Putamen (tissue), 1 donor: Measurements from ENCODE around the gene RMND5A.
A peak's percentile ranks its signal among the peaks of the same experiment; 100 is the strongest.
"Not testable (repeated sequence)": the region's sequence is repeated elsewhere in the genome, so short reads cannot be mapped to it uniquely, and the experiment has no call there.

Source experiments
- DNase-seq: peaks from one replicate; pipeline ENCODE4 v3.0.0-alpha.2; 2016; ENCODE audit warnings: low spot score

The RMND5A gene

DNA sequence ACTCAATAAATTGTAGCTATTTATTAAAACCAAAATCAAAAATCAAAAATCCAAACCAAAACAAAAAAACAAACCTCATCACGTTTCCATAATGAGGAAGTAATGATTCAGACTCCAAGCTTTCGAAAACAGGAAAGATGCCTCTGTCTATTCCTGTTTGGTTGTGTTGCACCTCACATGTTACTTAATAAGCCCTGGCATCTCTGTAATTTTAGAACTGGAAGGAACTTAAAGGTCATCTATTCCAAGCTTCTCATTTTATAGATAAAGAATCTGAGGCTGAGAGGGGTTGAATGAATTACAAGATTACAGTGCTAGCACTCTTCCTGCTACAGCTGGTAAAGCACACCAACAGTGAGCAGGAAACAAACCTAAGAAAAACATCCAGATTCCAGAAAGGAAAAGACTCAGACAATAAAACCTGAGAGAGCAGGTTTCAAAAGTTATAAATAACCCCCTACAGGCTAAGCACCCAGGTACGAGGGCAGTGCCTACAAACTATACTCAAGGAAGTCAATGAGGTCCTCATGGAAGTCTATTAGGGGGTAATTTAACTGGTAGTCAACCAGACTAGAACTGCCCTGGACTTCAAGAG lies 5.4 kb upstream of the RMND5A start:
- DNase-seq = not testable (repeated sequence)

DNA sequence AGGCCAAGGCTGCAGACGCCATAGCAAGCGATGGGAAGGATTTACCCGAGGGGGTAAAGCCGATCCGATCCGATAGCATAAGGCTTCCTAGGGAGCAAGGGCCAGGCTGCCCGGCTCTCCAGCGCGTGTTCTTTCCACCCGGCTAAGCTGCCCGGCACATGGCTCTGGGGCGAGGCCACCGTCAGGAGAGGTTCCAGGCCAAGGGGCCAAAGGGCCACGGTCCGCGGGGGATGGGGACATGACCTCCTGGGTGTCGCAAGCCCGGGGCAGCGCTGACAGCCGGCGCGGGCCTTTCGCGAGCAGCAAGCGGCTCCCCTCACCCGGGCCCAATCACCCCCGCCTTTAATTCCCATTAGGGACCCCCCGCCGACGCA lies 841 bp upstream of the RMND5A start:
- not testable (repeated sequence) for DNase-seq

DNA sequence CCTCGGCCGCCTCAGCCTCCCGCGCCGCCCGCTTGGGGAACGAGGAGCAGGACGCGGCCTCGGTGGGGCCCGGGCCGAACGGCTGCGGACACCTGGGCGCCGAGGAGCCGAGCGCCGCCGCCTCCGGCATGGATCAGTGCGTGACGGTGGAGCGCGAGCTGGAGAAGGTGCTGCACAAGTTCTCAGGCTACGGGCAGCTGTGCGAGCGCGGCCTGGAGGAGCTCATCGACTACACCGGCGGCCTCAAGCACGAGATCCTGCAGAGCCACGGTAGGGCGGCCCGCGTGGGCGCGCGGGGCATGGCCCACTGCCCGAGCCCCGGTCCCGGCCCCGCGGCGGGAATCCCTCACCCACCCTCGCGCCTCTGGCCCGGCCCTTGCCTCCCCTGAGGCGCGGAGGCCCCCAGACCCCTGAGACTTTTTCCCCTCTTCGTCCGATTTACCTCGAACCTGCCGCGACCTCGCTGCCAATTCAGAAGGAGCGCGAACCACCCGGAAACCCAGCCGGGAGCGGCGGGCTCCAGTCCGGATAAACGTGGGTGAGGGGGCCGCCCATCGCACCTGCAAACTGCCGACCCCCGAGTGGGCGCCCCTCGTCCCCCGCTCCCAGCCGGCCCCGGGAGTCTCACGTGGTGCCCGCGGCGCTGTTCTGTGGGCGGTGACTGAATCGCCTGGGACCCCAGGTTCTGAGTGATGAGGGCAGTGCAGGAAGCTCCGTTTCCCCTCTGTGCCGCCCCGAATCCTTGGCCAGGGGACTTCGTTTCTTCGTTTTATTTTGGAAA lies 639 bp downstream of the RMND5A start:
- DNase-seq = peak; percentile 17

DNA sequence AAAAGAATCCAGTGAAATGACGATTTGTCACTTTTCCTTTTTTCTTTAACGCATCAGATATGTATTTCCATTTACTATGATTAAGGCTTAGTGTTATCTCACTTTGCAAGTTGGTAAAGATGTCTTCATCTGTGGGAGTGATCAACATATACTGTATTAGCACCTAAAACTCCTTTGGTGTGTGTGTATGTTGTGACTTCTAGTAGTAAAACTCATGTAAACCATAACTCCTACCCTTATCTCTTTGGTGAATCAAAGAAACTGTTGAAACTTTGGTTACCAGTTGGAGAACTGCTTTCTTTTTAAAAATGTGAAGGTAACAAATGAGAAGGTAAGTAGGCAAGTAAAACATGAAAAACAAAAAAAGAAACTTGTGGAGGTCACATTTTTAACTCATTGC lies 5.6 kb downstream of the RMND5A start:
- DNase-seq = not testable (repeated sequence)

GRCh38 chr2:86732040-86732525 lies 12.0 kb downstream of the RMND5A start:
- not testable (repeated sequence) for DNase-seq

GRCh38 chr2:86732837-86733236 lies 12.7 kb downstream of the RMND5A start:
- DNase-seq = not testable (repeated sequence)

- not testable (repeated sequence) for DNase-seq
Observed at GRCh38 chr2:86733528-86733927, 13.4 kb downstream of the RMND5A start.

GRCh38 chr2:86734896-86735295 lies 14.8 kb downstream of the RMND5A start:
- DNase-seq = not testable (repeated sequence)

GRCh38 chr2:86739485-86739884 lies 19.4 kb downstream of the RMND5A start:
- DNase-seq = not testable (repeated sequence)

- not testable (repeated sequence) for DNase-seq
Observed at GRCh38 chr2:86739889-86740288, 19.8 kb downstream of the RMND5A start.

DNA sequence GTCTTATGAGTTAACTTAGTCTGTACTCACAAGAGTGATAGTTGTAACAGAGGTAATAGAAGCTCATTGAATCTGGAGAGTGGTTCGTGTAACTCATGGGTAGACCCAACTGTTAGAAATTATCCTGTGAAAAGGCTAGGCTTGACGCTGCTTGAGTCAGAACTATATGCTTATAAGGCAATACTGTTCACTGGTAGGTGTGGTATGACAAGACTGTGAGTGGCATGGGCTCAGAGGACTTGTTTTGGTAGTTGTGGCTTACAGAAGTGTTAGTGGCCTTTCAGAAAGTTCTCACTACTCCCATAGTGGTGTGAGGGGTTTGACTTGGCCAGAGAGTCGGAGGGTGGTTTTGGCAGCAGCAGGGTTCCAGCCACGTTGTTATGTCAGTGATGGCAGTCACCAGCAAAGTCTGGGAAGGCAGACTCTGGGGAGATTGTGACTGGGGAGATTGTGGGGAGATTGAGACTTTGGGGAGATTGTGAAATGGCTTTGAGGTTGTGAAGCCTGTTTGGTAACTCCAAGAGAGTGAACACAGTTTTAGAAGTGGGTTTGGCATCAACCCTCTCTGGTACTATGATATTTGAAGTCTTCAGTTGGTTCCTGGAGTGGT lies 21.9 kb downstream of the RMND5A start:
- DNase-seq = not testable (repeated sequence)

GRCh38 chr2:86744152-86744551 lies 24.1 kb downstream of the RMND5A start:
- no peak for DNase-seq

DNA sequence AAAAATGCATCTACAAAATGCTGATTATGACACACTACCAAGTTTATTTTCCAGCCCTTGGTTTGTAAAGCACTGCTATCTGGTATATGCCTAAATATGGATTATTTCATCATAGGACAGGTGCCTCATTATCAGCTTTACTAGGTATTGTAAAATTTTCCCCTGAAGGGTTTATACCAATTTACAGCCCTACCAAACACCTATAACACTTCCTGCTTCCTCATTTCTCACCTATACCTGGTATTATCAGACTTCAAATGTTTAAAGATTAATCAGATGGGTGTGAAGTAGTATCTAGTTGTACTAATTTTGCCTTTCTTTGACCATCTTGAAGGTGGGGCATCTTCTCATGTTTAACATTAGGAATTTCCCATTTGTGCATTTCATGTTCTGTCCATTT lies 26.8 kb downstream of the RMND5A start:
- no peak for DNase-seq

DNA sequence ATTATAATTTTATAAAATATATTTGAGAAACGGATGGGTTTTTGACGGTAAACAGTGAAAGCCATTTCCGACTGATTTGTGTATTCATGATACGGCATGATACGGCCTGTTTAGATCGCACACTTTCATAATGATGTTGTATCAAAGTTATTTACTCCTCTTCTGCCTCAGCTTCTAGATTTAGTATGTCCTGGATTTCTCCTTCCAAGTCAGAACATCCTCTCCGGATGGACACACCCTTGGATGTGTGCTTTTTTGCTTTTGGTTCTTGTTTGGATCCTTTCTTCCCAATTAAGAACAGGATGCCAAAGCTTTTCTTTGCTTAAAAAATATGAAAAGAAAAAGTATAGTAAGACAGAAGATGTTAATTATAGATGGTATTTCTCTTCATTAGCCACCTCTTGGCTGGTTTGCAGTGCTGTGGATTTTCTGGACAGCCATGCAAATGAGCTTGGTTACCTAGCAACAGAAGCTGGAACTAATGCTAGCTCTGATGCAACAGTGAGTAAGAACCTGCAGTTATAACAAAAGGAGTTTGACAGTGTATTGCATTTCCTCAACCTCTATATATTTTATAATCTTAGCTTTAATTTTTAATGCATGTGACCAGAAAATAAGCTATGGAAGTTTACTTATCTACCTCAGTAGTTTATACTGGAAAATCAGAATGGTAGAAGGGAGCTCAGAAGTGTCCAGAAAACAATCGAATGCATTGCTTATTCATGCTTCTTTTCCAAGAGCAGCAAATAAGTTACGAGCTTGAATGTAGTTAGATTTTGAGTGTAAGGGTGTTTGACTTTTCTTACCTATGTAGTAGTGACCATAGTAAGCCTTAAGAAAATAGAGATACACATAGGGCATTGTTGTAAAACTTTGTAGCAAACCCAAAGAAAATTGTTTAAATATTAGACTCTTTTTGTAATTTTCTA lies 27.9 kb downstream of the RMND5A start:
- DNase-seq = peak; percentile 66

DNA sequence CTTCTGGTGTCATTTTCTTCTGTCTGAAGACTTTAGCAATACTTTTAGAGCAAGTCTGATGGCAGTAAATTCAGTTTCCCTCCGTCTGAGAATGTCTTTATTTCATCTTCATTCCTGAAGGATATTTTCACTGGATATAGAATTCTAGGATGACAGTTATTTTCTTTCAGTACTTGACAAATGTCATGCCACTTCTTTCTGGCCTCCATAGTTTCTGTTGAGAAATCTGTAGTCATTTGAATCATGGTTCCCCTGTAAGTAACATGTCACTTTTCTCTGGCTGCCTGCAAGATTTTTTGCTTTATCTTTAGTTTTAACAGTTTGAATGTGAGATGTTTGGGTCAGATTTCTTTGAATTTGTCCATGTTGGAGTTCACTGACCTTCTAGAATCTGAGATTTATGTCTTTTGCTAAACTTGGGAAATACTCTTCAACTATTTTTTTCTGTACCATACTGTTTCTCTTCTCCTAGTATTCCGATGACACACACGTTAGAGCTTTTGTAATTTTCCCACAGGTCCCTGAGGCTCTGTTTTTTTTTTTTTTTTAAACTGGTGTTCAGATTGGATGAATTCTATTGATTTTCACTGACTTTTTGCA lies 30.2 kb downstream of the RMND5A start:
- no peak for DNase-seq

GRCh38 chr2:86751778-86752177 lies 31.7 kb downstream of the RMND5A start:
- DNase-seq = no peak

DNA sequence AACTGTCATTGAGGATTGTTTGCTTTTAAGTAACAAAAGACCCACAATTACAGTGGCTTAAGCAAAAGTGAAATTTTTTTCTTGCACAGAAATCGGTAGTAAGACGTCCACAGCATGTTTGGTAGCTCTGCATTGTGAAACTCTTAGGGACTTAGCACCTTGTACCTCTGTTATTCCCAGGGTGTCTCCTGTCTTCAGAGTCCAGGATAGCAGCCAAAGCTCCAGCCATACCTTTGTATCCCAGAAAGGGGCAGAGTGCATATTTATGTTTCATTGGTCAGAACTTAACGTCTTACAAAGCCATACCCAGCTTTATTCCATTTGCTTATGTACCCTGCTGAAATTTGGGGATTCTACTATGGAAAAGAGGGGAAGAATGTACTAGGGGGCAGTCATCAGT lies 32.8 kb downstream of the RMND5A start:
- DNase-seq = no peak

DNA sequence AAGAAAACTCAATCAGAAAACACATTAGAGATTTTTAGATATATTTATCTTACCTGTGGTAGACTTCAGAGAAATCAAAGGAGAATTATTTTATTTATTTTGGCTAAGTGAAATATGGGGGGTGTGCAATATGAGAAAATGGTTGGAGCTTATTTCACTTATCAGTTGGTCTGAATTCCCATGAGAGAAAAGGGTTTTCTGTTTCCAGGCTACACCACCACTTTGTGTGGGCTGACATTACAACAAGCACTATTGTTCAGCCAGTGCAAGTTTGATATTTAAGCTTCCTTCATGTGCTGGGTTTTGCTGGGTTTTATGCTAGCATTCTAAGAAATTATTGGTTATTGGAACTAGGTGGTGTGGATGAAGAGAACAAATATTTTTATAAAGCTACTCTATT lies 33.5 kb downstream of the RMND5A start:
- DNase-seq = no peak

- DNase-seq = no peak
Observed at GRCh38 chr2:86758405-86758804, 38.3 kb downstream of the RMND5A start.

DNA sequence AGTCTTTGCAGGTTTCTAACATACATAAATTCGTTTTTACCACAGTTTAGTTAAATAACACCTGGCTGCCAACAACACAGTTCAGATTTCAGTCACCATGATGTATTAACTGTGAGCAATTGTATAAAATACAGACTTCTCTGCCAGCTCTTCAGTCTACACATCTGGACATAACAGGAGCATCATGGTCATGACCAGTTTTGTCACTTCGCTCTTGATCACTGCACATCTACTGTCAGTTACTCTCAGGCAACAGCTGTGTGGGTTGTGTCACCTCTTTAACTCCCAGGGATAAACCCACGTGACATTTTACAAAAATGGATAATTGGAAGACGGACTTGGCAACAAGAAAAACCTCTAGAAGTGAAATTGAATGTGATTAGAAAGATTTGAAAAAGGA lies 40.3 kb downstream of the RMND5A start:
- no peak for DNase-seq

DNA sequence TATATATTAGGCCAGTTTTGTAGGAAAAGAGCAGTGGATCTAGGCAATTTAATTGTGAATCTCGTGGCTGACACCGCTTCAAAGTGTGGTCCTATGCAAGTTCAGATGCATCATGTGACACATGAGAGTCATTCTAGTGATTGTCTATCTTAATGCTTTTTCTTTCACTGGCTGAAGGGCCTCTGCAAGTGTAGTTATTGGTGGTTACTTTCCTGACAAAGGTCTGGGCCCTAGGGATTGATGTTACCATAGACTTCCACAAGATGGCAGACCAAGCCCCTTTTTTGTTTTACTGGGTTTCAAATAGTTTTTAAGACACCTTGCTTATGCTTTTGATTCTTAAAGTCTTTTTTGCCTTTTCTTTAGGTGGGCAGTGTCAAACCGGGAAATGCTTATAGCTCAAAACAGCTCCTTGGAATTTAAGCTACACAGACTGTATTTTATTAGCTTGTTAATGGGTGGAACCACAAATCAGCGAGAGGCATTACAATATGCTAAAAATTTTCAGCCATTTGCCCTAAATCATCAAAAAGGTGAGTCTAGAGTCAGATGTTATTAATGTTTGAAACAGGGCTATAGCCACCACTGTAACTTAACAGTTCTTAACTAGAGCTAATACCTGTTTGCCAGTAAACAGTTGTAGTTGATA lies 44.7 kb downstream of the RMND5A start:
- no peak for DNase-seq
